Ascending aorta (tissue), 2 donors: ENCODE data around the gene WFS1. TPM values are rescaled to one million over a fixed set of nuclear protein-coding genes. Genes with fewer than 3 reads are reported as not detected.

Experiments used
- DNase-seq, 2 donors: peaks; one replicate each; pipeline ENCODE4 v3.0.0-alpha.2; 2019; ENCODE audit warnings: low spot score in 2 of 2
- H3K27ac ChIP-seq, 2 donors: fragments of 200-600 bp; sonication (generic); one replicate each; pipeline ENCODE4 v1.5.1; 2016 to 2017; ENCODE audit warnings: mild to moderate bottlenecking in 1 of 2
- H3K27me3 ChIP-seq: fragments of 200-600 bp; sonication (generic); one replicate; pipeline ENCODE4 v1.5.1; 2017
- H3K36me3 ChIP-seq, 2 donors: fragments of 200-600 bp; sonication (generic); one replicate each; pipeline ENCODE4 v1.5.1; 2016
- H3K4me1 ChIP-seq, 2 donors: fragments of 200-600 bp; sonication (generic); one replicate each; pipeline ENCODE4 v1.5.1; 2016 to 2017; ENCODE audit warnings: mild to moderate bottlenecking in 1 of 2
- H3K4me3 ChIP-seq, 2 donors: fragments of 200-600 bp; sonication (generic); one replicate each; pipeline ENCODE4 v1.5.1; 2016 to 2017; ENCODE audit warnings: mild to moderate bottlenecking in 1 of 2
- H3K9me3 ChIP-seq, 2 donors: fragments of 200-600 bp; sonication (generic); one replicate each; pipeline ENCODE4 v1.5.1; 2016
- CTCF ChIP-seq, 3 experiments: fragments of 200-600 bp in 2 of 3; fragments of 450-650 bp in 1 of 3; sonication (generic) in 2 of 3; IDR thresholded peaks; one replicate each; pipeline ENCODE4 v1.5.1; 2016 to 2019; ENCODE audit warnings: antibody characterized with exemption in 3 of 3, mild to moderate bottlenecking in 1 of 3, moderate library complexity in 1 of 3
- intact Hi-C: fragments of 100-400 bp; cut with DNase I; formaldehyde crosslinking; loops from one replicate; pipeline ENCODE4 v1.15.1; 2023
- total RNA-seq: library from RNA; depleted of rRNA; stranded (reverse); fragments of >200 nt; gene quantifications from one replicate; pipeline ENCODE4 v1.1.0, GENCODE V29; 2016

The WFS1 gene
- total RNA-seq, 1 donor from 2014 or later: 166 TPM

GRCh38 chr4:6313216-6313615 lies 43.6 kb downstream of the WFS1 start:
- H3K27me3 ChIP-seq: no peaks in the 10 kb centered on the region
- no peaks in the 10 kb centered on the region for H3K36me3 ChIP-seq
- intact Hi-C loops: no loop called here
- no peak for TF ChIP-seq CTCF (IDR thresholded peaks at IDR 0.05)
- H3K9me3 ChIP-seq: no peaks in the 10 kb centered on the region
- no peak for DNase-seq
- H3K27ac ChIP-seq: no peak overlapping the region
- H3K4me1 ChIP-seq: peaks cover 2 to 3% of the 10 kb centered on the region in 2 donors
- H3K4me3 ChIP-seq: no peak overlapping the region

DNA sequence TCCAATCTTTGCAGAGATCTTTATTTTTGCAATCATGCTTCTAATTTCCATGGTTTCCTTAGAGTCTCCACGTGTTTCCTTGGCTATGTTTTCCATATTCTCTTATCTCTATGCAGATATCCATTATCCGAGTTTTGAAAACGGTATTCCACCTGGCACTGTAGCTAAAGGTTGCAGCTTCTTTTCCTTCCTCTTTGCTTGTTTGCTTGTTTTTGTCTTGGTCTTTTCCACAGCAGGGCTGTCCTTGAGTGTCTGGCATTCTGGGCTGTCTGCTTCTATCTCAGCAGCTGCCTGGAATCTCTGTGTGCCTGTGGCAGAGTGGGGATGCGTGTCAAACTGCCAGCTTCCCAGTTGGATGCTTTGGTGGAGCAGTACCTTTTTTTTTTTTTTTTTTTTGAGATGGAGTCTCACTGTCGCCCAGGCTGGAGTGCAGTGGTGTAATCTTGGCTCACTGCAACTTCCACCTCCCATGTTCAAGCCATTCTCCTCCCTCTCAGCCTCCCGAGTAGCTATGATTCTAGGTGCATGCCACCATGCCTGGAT lies 46.9 kb downstream of the WFS1 start:
- intact Hi-C loops: no loop called here
- Histone ChIP-seq H3K9me3 (no peaks in the 10 kb centered on the region), H3K4me3 (no peak overlapping the region), H3K27ac (no peak overlapping the region), H3K27me3 (no peaks in the 10 kb centered on the region), H3K36me3 (no peaks in the 10 kb centered on the region), H3K4me1 (no peaks in the 10 kb centered on the region)
- TF ChIP-seq CTCF (IDR thresholded peaks at IDR 0.05): no peak
- no peak for DNase-seq

- no peak overlapping the region for H3K4me3 ChIP-seq
- no peaks in the 10 kb centered on the region for H3K9me3 ChIP-seq
- H3K4me1 ChIP-seq: no peaks in the 10 kb centered on the region
- no peaks in the 10 kb centered on the region for H3K27me3 ChIP-seq
- intact Hi-C loops: no loop called here
- no peaks in the 10 kb centered on the region for H3K36me3 ChIP-seq
- DNase-seq: no peak
- TF ChIP-seq CTCF (IDR thresholded peaks at IDR 0.05): no peak
- H3K27ac ChIP-seq: no peak overlapping the region
These were observed 48.6 kb downstream of the WFS1 start for GRCh38 chr4:6318206-6318605.

GRCh38 chr4:6319530-6320150 lies 50.0 kb downstream of the WFS1 start:
- intact Hi-C loops: no loop called here
- no peak for DNase-seq
- Histone ChIP-seq H3K4me3 (no peak overlapping the region), H3K4me1 (no peaks in the 10 kb centered on the region), H3K36me3 (no peaks in the 10 kb centered on the region), H3K27me3 (no peaks in the 10 kb centered on the region), H3K27ac (no peak overlapping the region), H3K9me3 (no peaks in the 10 kb centered on the region)
- no peak for TF ChIP-seq CTCF (IDR thresholded peaks at IDR 0.05)

DNA sequence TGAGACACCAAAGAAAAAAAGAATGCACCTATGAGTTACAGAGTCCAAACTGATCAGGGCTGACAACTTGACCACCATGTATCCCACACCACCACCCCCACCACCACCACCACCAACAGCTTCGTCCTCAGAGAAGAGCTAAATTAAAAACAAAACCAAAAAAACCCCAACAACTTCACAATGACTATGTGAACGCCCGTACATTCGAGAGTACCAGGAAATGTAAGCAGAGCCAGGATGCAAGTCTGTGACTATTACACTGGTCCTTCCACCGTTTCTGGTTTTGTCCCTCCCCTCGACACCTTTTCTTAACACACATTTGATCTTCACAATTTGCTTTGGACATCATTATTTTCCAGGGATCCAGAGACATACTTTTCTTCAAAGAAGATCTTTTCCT lies 51.0 kb downstream of the WFS1 start:
- H3K4me1 ChIP-seq: no peaks in the 10 kb centered on the region
- intact Hi-C loops: no loop called here
- no peak overlapping the region for H3K4me3 ChIP-seq
- H3K27ac ChIP-seq: no peak overlapping the region
- DNase-seq: no peak
- no peaks in the 10 kb centered on the region for H3K9me3 ChIP-seq
- TF ChIP-seq CTCF (IDR thresholded peaks at IDR 0.05): no peak
- no peaks in the 10 kb centered on the region for H3K27me3 ChIP-seq
- no peaks in the 10 kb centered on the region for H3K36me3 ChIP-seq

GRCh38 chr4:6321361-6321760 lies 51.7 kb downstream of the WFS1 start:
- DNase-seq: no peak
- intact Hi-C loops: no loop called here
- H3K27me3 ChIP-seq: no peaks in the 10 kb centered on the region

More at GRCh38 chr4:6321361-6321760, 51.7 kb downstream of the WFS1 start:
- no peak overlapping the region for H3K27ac ChIP-seq
- no peak overlapping the region for H3K4me3 ChIP-seq
- H3K4me1 ChIP-seq: no peaks in the 10 kb centered on the region
- no peaks in the 10 kb centered on the region for H3K9me3 ChIP-seq
- TF ChIP-seq CTCF (IDR thresholded peaks at IDR 0.05): no peak
- H3K36me3 ChIP-seq: no peaks in the 10 kb centered on the region
